Esophagus muscularis mucosa (tissue), 4 donors: Measurements from ENCODE around the gene NMT2.

Experiments used
- CTCF ChIP-seq, 3 experiments: fragments of 200-600 bp in 2 of 3; fragments of 450-650 bp in 1 of 3; sonication (generic) in 2 of 3; IDR thresholded peaks; one replicate each; pipeline ENCODE4 v1.5.1; 2017 to 2019; ENCODE audit warnings: antibody characterized with exemption in 3 of 3, mild to moderate bottlenecking in 2 of 3, moderate library complexity in 1 of 3
- EP300 ChIP-seq: sonication (generic); formaldehyde crosslinking; IDR thresholded peaks from one replicate; pipeline ENCODE4 v1.6.1; 2017; ENCODE audit warnings: antibody characterized with exemption
- POLR2A ChIP-seq: fragments of 450-650 bp; IDR thresholded peaks from one replicate; pipeline ENCODE4 v1.6.1; 2017; ENCODE audit warnings: antibody characterized with exemption, moderate library complexity, mild to moderate bottlenecking, low read depth
- POLR2AphosphoS5 ChIP-seq, 2 donors: sonication (generic); formaldehyde crosslinking; IDR thresholded peaks; one replicate each; pipeline ENCODE4 v1.6.1; 2017; ENCODE audit warnings: antibody characterized with exemption in 2 of 2

DNA sequence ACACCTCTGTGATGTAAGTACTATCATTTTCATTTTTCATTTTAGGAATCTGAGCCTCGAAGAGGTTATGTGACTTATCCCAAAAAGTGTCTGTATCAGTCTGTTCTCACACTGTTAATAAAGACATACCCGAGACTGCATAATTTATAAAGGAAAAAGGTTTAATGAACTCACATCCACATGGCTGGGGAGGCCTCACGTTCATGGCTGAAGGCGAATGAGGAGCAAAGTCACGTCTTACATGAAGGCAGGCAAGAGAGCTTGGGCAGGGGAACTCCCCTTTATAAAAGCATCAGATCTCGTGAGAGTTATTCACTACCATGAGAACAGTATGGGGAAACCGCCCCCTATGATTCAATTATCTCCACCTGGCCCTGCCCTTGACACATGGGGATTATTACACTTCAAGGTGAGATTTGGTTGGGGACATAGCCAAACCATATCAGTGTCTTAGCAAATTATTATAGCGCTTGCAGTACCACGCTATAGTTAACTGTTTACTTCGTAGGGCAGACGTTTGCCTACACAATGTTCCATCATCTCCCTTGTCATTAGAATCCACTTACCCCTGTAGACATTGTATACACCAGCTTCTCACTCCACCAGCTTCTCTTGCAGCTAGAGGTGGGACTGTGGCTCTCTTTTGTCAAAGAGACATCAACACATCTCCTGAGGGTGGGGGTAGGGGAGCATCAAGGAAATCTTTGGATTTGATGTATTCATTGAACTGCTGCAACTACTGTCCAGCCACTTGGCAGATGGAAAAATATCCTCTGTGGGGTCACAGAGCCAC, 15.4 kb upstream of the NMT2 start:
- TF ChIP-seq POLR2AphosphoS5 (IDR thresholded peaks at IDR 0.05) (no peak), CTCF (IDR thresholded peaks at IDR 0.05) (no peak), EP300 (no peak), POLR2A (no peak)
